SIG-M5 treated with dmso at 0.1 percent for 504 hours (cell line): Measurements from ENCODE around the gene RAB44.
"Not testable (repeated sequence)": the region's sequence is repeated elsewhere in the genome, so short reads cannot be mapped to it uniquely, and the experiment has no call there.

ENCODE experiments used
- DNase-seq: peaks from one replicate; lab custom pipeline; 2025; ENCODE audit not compliant: unreplicated experiment; lab: John Stamatoyannopoulos, UW

The RAB44 gene

GRCh38 chr6:36686668-36687513 lies 10.7 kb upstream of the RAB44 start:
- DNase-seq: no peak

DNA sequence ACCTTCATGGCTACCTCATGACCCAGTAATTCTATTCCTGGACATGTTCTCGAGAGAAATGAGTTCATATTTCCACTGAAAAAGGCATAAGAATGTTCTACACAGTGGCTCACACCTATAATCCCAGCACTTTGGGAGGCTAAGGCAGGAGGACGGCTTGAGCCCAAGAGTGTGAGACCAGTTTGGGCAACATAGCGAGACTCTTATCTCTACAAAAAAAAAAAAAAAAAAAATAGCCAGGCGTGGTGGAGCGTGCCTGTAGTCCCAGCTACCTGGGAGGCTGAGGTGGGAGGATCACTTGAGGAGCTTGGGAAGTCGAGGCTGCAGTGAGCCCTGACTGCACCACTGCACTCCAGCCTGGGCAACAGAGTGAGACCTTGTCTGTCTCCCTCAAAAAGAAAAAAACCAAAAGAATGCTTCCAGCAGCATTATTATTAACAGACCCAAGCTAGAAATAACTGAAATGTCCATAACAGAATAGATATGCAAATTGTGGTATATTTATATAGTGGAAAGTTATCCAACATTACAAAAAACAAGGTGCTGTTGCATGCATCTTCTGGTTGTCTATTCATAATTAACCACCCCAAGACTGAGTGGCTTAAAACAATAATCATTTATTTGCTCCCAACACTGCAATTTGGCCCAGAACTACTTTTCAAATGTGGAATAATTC lies 9.4 kb upstream of the RAB44 start:
- no peak for DNase-seq

- no peak for DNase-seq
Observed at GRCh38 chr6:36688739-36689075, 8.9 kb upstream of the RAB44 start.

GRCh38 chr6:36691011-36691410 lies 6.6 kb upstream of the RAB44 start:
- no peak for DNase-seq

GRCh38 chr6:36691612-36692011 lies 6.0 kb upstream of the RAB44 start:
- DNase-seq: no peak

DNA sequence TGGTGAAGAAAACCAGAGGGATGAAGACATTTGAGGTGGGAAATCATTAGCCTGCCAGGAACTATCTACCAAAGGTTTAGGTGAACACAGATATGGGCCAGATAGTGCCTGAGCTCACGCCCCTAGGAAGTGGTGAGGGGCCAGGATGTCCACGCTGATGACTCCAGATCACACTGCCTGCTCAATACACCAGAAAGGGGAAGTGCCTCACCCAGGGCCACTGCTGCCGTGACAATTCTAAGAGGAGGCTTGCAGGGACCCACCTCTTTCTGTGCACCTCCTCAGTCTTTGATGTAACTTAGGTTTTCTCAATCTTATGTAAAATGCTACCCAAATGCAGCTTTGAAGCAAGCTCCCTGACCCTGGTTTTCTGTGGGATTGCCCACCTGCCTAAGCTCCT lies 5.4 kb upstream of the RAB44 start:
- DNase-seq: peak; percentile 90

DNA sequence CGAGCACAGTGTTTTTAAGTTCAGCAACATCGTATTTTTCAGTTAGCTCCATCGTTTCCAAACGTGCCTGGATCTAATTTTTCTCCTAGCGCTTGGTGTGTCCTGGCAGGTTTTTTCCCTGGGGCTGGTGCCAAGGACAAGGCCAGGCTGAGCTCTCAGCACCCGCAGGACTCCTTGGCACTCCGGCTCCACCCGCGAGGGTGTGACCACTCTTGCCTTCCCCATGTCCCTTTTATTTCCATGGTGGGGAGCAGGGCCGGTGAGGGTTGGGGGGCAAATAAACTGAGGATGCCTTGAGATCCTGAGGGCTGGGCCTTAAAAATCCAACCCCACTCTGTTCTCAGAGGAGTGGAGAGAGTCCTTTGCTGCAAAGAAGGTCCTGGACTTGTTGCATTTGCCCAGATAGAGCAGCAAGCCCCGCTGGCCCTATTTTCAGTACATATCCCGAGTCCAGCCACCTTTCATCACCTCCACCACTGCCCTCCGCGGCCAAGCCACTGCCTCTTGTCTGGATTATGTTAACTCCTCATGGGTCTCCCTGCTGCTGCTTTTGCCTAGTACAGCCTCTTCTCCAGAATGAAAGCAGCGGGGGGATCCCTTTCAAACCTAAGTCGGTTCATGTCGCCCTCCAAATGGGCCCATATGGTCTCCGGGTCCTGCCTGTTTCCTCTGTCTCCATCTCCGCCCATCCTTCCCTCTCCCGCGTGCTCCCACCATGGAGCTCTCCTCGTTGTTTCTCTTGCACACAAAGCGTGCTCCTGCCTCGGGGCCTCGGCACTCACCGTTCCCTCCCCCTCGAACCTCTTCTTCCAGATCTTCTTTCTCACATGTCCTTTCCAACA lies 4.5 kb upstream of the RAB44 start:
- DNase-seq: no peak

- no peak for DNase-seq
Observed at GRCh38 chr6:36694616-36695015, 3.0 kb upstream of the RAB44 start.

GRCh38 chr6:36695414-36695813 lies 2.2 kb upstream of the RAB44 start:
- no peak for DNase-seq

DNA sequence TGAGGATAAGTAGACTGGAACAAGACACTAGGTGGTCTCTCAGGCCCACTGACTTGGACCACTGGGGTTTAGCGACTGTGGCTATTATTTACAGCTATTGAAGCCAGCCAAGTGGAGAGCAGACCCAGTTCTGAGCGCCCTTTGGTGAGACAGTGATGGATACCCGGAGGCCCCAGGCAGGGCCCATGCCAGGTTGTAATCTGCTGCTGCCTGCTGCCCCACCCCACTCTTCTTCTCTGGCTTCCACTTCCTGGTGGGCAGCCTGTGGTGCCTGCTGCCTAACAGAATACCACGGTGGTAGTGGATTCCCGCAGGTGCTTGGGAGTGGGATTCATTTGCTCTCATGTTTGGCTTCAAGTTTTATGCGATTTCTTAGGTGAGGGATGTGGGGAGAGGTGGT lies 570 bp downstream of the RAB44 start:
- peak; percentile 24 for DNase-seq

DNA sequence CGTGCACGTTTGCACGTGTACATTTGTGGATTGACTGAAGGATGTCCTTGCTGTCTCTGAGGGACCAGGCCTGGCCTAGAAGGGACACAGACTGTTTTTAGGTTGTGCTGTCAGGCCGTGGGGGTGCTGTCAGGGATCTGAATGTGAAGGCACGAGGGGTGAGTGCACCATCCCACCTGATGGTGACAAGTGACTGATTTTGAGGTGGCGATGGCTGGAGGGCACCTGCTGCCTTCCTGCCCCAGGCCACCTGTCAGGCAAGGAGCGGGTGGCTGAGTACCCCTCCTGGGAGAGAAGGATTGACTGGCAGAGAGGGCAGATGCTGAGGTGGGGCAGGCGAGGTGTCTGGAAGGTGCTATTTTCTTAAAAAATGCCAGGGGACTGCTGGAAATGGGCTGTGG lies 1.2 kb downstream of the RAB44 start:
- DNase-seq: no peak

DNA sequence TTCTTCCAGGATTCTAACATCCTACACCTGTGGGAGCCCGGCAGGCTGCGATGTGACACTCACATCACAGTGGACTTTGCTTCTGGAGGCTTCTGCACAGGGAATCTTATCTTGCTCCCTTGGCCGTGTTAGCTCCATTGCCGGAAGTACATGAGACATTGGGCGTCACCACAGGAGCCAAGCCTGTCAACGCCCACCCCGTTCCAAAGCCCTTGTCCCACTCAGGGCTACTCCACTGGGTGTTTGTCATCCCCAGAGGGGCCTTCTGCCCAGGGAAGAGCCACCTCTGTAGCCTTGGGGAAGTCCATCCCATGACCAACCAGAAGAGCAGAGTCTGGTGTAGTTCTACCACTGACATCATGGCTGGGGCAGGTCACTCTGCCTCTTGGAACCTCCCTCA lies 1.7 kb downstream of the RAB44 start:
- DNase-seq: no peak

DNA sequence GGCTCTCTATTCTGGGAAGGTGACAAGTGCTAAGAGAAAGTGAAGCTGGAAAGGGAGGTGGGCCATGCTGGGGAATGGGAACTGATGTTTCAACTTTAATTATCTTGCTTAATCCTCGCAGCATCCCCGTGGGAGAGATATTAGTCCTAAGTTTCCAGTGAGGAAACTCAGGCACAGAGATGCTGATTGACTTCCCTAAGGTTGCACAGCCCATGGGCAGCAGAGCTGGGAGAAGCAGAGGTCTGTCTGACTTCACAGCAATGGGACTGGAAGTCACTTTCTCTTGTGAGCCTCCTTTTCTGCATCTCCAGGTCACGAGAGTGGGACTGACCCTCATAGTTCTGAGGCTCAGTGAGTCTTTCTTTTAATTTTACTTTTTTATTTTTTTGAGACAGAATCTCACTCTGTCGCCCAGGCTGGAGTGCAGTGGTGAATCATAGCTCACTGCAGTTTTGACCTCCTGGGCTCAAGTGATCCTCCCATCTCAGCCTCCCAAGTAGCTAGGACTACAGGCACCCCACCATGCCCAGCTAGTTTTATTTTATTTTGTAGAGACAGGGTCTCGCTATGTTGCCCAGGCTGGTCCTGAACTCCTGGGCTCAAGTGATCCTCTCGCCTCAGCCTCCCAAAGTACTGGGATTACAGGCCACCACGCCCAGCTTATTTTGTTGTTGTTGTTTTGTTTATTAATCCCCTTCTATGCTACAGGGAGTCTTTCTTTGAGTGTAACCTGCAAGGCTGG lies 2.6 kb downstream of the RAB44 start:
- no peak for DNase-seq

DNA sequence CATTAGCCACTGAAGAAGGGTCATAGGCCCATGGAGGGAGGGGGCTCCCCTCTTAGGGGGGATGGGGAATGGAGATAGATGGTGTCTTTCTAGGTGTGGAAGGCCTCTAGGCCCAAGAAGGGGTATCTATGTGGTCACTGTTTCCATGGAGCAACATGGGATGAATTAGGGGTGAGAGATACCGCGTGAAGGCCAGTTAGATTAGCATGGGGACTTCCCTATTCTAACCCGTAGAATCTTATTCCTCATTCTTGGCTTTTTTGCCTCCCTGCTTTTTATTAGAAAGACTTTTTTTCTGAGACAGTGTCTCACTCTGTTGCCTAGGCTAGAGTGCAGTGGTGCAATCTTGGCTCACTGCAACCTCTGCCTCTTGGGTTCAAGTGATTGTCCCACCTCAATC lies 3.2 kb downstream of the RAB44 start:
- DNase-seq: peak; percentile 66

GRCh38 chr6:36701401-36701991 lies 3.9 kb downstream of the RAB44 start:
- DNase-seq: peak; percentile 29

DNA sequence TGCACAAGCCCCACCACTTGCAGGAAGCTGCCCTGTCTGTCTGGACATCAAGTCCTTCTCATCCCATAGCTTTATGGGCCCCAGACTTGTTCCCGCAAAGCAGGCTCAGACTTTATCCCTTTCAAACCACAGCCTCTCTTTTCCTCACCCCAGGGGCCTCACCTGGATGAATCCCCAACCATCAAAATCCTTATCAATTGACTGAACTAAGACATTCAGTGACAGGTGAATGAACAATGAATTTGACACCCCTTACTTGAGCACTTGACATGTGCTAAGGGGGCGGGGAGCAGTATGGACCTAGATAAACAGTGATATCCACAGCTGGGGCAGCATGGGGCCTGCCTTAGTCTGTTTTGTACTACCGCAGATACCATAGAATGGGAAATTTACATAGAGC lies 5.0 kb downstream of the RAB44 start:
- DNase-seq: no peak

DNA sequence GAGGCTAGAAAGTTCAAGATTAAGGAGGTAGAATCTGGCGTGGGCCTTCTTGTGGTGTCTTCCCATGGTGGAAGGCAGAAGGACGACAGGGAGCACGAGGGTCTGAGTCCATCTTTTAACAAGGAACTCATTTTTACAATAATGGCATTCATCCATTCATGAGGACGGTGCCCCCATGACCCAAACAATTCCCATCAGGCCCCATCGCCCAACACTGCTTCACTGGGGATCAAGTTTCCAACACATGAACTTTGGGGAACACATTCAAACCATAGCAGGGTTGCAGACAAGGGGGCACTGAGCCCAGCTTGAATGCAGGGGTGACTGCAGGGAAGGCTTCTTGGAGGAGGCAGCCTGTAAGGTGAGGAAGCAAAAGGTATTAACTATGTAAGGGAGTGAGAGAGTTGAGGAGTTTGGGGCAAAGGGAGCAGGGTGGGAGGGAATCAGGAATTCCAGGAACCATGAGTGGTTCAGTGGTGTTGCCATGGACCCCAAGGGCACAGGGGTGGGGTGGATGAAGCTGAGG lies 5.5 kb downstream of the RAB44 start:
- DNase-seq: no peak

GRCh38 chr6:36703982-36704381 lies 6.4 kb downstream of the RAB44 start:
- no peak for DNase-seq

DNA sequence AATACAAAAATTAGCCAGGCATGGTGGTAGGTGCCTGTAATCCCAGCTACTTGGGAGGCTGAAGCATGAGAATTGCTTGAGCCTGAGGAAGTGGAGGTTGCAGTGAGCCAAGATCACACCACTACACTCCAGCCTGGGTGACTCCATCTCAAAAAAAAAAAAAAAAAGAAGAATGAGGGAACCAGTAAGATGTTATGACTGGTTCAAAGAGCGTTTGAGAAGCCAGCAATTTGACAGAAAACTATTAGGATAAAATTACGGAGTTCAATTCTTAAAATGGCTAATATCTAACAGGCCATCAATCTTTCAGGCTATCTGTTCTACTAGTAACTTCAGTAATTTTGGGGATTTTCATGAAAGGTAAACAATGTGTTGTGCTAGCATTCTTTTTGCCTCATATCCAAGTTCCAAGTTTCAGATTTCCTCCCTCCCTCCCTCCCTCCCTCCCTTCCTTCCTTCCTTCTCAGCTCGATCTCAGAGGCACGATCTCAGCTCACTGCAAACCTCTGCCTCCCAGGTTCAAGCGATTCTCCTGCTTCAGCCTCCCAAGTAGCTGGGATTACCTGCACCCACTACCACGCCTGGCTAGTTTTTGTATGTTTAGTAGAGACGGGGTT lies 7.4 kb downstream of the RAB44 start:
- not testable (repeated sequence) for DNase-seq

GRCh38 chr6:36706339-36706738 lies 8.7 kb downstream of the RAB44 start:
- DNase-seq: no peak
